ENCODE measurements around the gene ITK. TPM values are rescaled to one million over a fixed set of nuclear protein-coding genes. Genes with fewer than 3 reads are reported as not detected.

Gene ITK
- total and polyA plus RNA-seq, 2 of the 8 experiments (the other 6 are each of a cell fraction or from before 2014, with no cell fraction given), result 0.05 TPM; not detected in 1

DNA sequence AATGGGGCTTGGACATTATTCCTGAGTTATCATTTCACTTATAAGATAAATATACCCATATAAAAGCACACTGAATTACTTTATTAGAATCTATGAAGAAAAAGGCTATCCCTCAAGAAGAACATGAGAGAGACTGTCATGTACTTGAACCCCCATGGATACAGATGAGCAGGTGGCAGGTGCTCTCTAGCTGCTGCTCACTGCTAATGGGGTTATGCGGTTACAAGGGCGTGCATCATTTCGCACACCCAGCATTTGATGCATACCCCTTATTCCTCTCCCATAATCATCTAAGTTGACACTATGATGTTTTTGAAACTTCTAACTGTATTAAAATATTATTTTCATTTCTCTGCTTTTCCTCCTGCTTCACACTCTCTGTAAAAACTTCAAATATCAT, 16.4 kb downstream of the ITK start:
- no peak overlapping the region for H2BK15ac ChIP-seq (ENCODE audit: low read length)
- H3K18ac ChIP-seq (ENCODE audit: extremely low read depth, low read length), result no peak overlapping the region
- H4K91ac ChIP-seq (replicated peaks; ENCODE audit: insufficient read length, low read length), result no peak overlapping the region
- H3K79me2 ChIP-seq (ENCODE audit: control insufficient read depth in 1 of 2, insufficient read depth in 2 of 2, low read length in 2 of 2), result no peaks in the 10 kb centered on the region
- H3K79me1 ChIP-seq (ENCODE audit: low read depth, low read length), result no peaks in the 10 kb centered on the region
- WGBS, 2 experiments (ENCODE audit: extremely low coverage in 1 of 2, insufficient coverage in 1 of 2, insufficient read length in 1 of 2, insufficient replicate concordance in 2 of 2, low coverage in 1 of 2, low lambda C conversion rate in 2 of 2, missing lambda C conversion rate in 1 of 2), result 99% methylated on average over 3 of the region's 3 CpGs; no CpG with 5 or more reads in 1 of the 2 experiments
- H3K4me3 ChIP-seq (ENCODE audit: extremely low read depth in 1 of 4, insufficient read depth in 2 of 4, low read depth in 3 of 4, low read length in 4 of 4), result no peak overlapping the region
- no peak overlapping the region for H3K14ac ChIP-seq (ENCODE audit: insufficient read length)
- H4K8ac ChIP-seq (ENCODE audit: extremely low read depth, insufficient read depth, low read length), result no peak overlapping the region
- H3K9ac ChIP-seq (replicated peaks in 1 of 4; ENCODE audit: extremely low read depth in 1 of 4, low read depth in 3 of 4, low read length in 3 of 4), result no peak overlapping the region
- H3K23me2 ChIP-seq (ENCODE audit: low read depth, low read length), result no peaks in the 10 kb centered on the region
- H3K36me3 ChIP-seq (ENCODE audit: control insufficient read depth in 2 of 4, insufficient read depth in 4 of 4, low read length in 3 of 4), result no peaks in the 10 kb centered on the region
- no peak for FAIRE-seq
- no peaks in the 10 kb centered on the region for H3K4me1 ChIP-seq (replicated peaks in 1 of 4; ENCODE audit: control insufficient read depth in 3 of 4, insufficient read depth in 4 of 4, low read length in 3 of 4)
- no peak overlapping the region for H3K4ac ChIP-seq (replicated peaks; ENCODE audit: insufficient read length, low read depth, low read length)
- no peak overlapping the region for H4K5ac ChIP-seq (ENCODE audit: insufficient read length, low read depth, low read length)
- no peak overlapping the region for H2BK120ac ChIP-seq (replicated peaks; ENCODE audit: low read depth, low read length)
- H3K23ac ChIP-seq (ENCODE audit: insufficient read length), result no peak overlapping the region
- no peak overlapping the region for H3K56ac ChIP-seq (replicated peaks; ENCODE audit: insufficient read length, low read depth, low read length)
- H4K20me1 ChIP-seq (replicated peaks in 1 of 2; ENCODE audit: control insufficient read depth in 1 of 2, insufficient read depth in 2 of 2, low read length in 2 of 2), result no peaks in the 10 kb centered on the region
- no peaks in the 10 kb centered on the region for H3K27me3 ChIP-seq (replicated peaks in 1 of 4; ENCODE audit: control insufficient read depth in 3 of 4, extremely low read depth in 1 of 4, insufficient read depth in 3 of 4, low read length in 3 of 4)
- ChIA-PET CTCF (ENCODE audit: partially characterized antibody) (no interaction called here), POLR2A (ENCODE audit: partially characterized antibody) (no interaction called here)
- H2BK5ac ChIP-seq (ENCODE audit: low read depth, low read length), result no peak overlapping the region
- H2BK12ac ChIP-seq (ENCODE audit: low read depth, low read length), result no peak overlapping the region
- no peaks in the 10 kb centered on the region for H3K9me3 ChIP-seq (ENCODE audit: insufficient read depth in 2 of 2, low read depth in 1 of 2, low read length in 1 of 2)
- H2AFZ ChIP-seq (ENCODE audit: low read length), result no peak overlapping the region
- DNase-seq (ENCODE audit: low read depth in 1 of 2, low spot score in 2 of 2), result no peak
- TF ChIP-seq SIRT6 (IDR thresholded peaks at IDR 0.05; ENCODE audit: low read length), result no peak
- TF ChIP-seq SAP30 (IDR thresholded peaks at IDR 0.05; ENCODE audit: insufficient read depth, insufficient replicate concordance, low read length), result no peak
- TF ChIP-seq TBP (IDR thresholded peaks at IDR 0.05; ENCODE audit: low read depth, low read length), result no peak
- TF ChIP-seq GABPA (IDR thresholded peaks at IDR 0.05; ENCODE audit: borderline replicate concordance, insufficient read depth, low read length), result no peak
- TF ChIP-seq MAFK (IDR thresholded peaks at IDR 0.05; ENCODE audit: low read depth, low read length), result no peak
- H2BK20ac ChIP-seq (ENCODE audit: low read length), result no peak overlapping the region
- H3K27ac ChIP-seq (ENCODE audit: low read depth, low read length), result no peak overlapping the region
- no peak overlapping the region for H2AK5ac ChIP-seq (ENCODE audit: low read depth, low read length)
- no peak overlapping the region for H3K4me2 ChIP-seq (ENCODE audit: insufficient read depth in 1 of 2, low read depth in 2 of 2, low read length in 2 of 2)

All from H1 (cell line).